M059J (cell line): ENCODE data around the gene CDH13. TPM values are rescaled to one million over a fixed set of nuclear protein-coding genes. Genes with fewer than 3 reads are reported as not detected.
A peak's percentile ranks its signal among the peaks of the same experiment; 100 is the strongest.

Source experiments
- DNase-seq: peaks from one replicate; pipeline ENCODE4 v3.0.0-alpha.2; 2012; ENCODE audit warnings: low read depth
- total RNA-seq: library from RNA; depleted of rRNA; stranded (reverse); fragments of >200 nt; shearing (Covaris generic); gene quantifications from 2 replicates; pipeline ENCODE4 v1.2.3, GENCODE V29; 2014

Gene CDH13
- total RNA-seq, 1 experiment from 2014 or later, result 61.5 TPM

GRCh38 chr16:83402160-83402814 is 775.5 kb downstream of the CDH13 start:
- DNase-seq, result peak; percentile 72

GRCh38 chr16:83402967-83403366 is 776.2 kb downstream of the CDH13 start:
- peak; percentile 88 for DNase-seq

GRCh38 chr16:83403761-83404160 is 777.0 kb downstream of the CDH13 start:
- DNase-seq, result peak; percentile 81

GRCh38 chr16:83404261-83404660 is 777.5 kb downstream of the CDH13 start:
- peak; percentile 31 for DNase-seq

GRCh38 chr16:83407928-83408327 is 781.2 kb downstream of the CDH13 start:
- no peak for DNase-seq

- DNase-seq, result no peak
Observed at GRCh38 chr16:83409347-83409746, 782.6 kb downstream of the CDH13 start.

GRCh38 chr16:83418565-83418964 is 791.8 kb downstream of the CDH13 start:
- no peak for DNase-seq

GRCh38 chr16:83420206-83420760 is 793.5 kb downstream of the CDH13 start:
- peak; percentile 47 for DNase-seq

GRCh38 chr16:83433201-83433600 is 806.4 kb downstream of the CDH13 start:
- DNase-seq, result peak; percentile 29

- DNase-seq, result no peak
Observed at GRCh38 chr16:83437036-83437435, 810.3 kb downstream of the CDH13 start.

GRCh38 chr16:83438326-83438725 is 811.6 kb downstream of the CDH13 start:
- no peak for DNase-seq

- no peak for DNase-seq
Observed at GRCh38 chr16:83439412-83439811, 812.6 kb downstream of the CDH13 start.

GRCh38 chr16:83441517-83441916 is 814.7 kb downstream of the CDH13 start:
- DNase-seq, result peak; percentile 77

GRCh38 chr16:83443972-83444371 is 817.2 kb downstream of the CDH13 start:
- DNase-seq, result no peak

GRCh38 chr16:83447560-83447959 is 820.8 kb downstream of the CDH13 start:
- DNase-seq, result no peak

GRCh38 chr16:83449861-83450260 is 823.1 kb downstream of the CDH13 start:
- no peak for DNase-seq

- DNase-seq, result peak; percentile 51
Observed at GRCh38 chr16:83453977-83454376, 827.2 kb downstream of the CDH13 start.

GRCh38 chr16:83455716-83456115 is 828.9 kb downstream of the CDH13 start:
- DNase-seq, result no peak

GRCh38 chr16:83456934-83457333 is 830.2 kb downstream of the CDH13 start:
- DNase-seq, result no peak

- DNase-seq, result peak; percentile 87
Observed at GRCh38 chr16:83458612-83459011, 831.8 kb downstream of the CDH13 start.

- DNase-seq, result no peak
Observed at GRCh38 chr16:83464991-83465390, 838.2 kb downstream of the CDH13 start.

GRCh38 chr16:83470416-83470815 is 843.6 kb downstream of the CDH13 start:
- DNase-seq, result peak; percentile 66

GRCh38 chr16:83472776-83473501 is 846.2 kb downstream of the CDH13 start:
- no peak for DNase-seq
